ENCODE results near the gene OR51I2. TPM values are rescaled to one million over a fixed set of nuclear protein-coding genes. Genes with fewer than 3 reads are reported as not detected.

The OR51I2 gene
- total RNA-seq: not detected

GRCh38 chr11:5449023-5449422 lies at the start of gene OR51I2:
TSS of gene OR51I2 (plus strand) at chr11:5449323. CDS start at chr11:5453489, 4,166 bp downstream.
- no peak within 1 kb of the TSS for H3K4me3 ChIP-seq
- no peaks in the 10 kb centered on the region for H3K4me1 ChIP-seq
- no peaks in the 10 kb centered on the region for H3K36me3 ChIP-seq
- H3K27ac ChIP-seq: no peak within 1 kb of the TSS
- TF ChIP-seq CTCF (IDR thresholded peaks at IDR 0.05 in 4 of 5, conservative IDR thresholded peaks at IDR 0.05 in 1 of 5) (no peak), POLR2A (IDR thresholded peaks at IDR 0.05) (no peak)
- ATAC-seq (no peak), DNase-seq (no peak)
- intact Hi-C loops (cut with DNase I; ENCODE audit: low total_unique reads): no loop called here
- no peaks in the 10 kb centered on the region for H3K9me3 ChIP-seq
- H3K27me3 ChIP-seq: no peaks in the 10 kb centered on the region
- in situ Hi-C loops (cut with MboI; ENCODE audit: low sequenced_read_pairs in 4 of 4): no loop called here

GRCh38 chr11:5405173-5405572 lies 44.0 kb upstream of the OR51I2 start:
- Histone ChIP-seq H3K4me3 (no peak overlapping the region), H3K4me1 (no peaks in the 10 kb centered on the region), H3K27me3 (no peaks in the 10 kb centered on the region), H3K36me3 (no peaks in the 10 kb centered on the region), H3K27ac (no peak overlapping the region), H3K9me3 (no peaks in the 10 kb centered on the region)
- no peak for TF ChIP-seq CTCF (IDR thresholded peaks at IDR 0.05 in 4 of 5, conservative IDR thresholded peaks at IDR 0.05 in 1 of 5)
- TF ChIP-seq POLR2A (IDR thresholded peaks at IDR 0.05): no peak
- ATAC-seq: no peak
- no peak for DNase-seq
- in situ Hi-C loops (cut with MboI; ENCODE audit: low sequenced_read_pairs in 4 of 4) (no loop called here), intact Hi-C loops (cut with DNase I; ENCODE audit: low total_unique reads) (no loop called here)

GRCh38 chr11:5420993-5421392 lies 28.1 kb upstream of the OR51I2 start:
- no peak for ATAC-seq
- in situ Hi-C loops (cut with MboI; ENCODE audit: low sequenced_read_pairs in 4 of 4): no loop called here
- H3K9me3 ChIP-seq: no peaks in the 10 kb centered on the region
- H3K4me3 ChIP-seq: no peak overlapping the region
- DNase-seq: no peak
- TF ChIP-seq CTCF (IDR thresholded peaks at IDR 0.05 in 4 of 5, conservative IDR thresholded peaks at IDR 0.05 in 1 of 5): no peak
- no peak for TF ChIP-seq POLR2A (IDR thresholded peaks at IDR 0.05)
- no peak overlapping the region for H3K27ac ChIP-seq
- no peaks in the 10 kb centered on the region for H3K27me3 ChIP-seq
- intact Hi-C loops (cut with DNase I; ENCODE audit: low total_unique reads): no loop called here
- no peaks in the 10 kb centered on the region for H3K36me3 ChIP-seq
- no peaks in the 10 kb centered on the region for H3K4me1 ChIP-seq

- intact Hi-C loops (cut with DNase I; ENCODE audit: low total_unique reads) (no loop called here), in situ Hi-C loops (cut with MboI; ENCODE audit: low sequenced_read_pairs in 4 of 4) (no loop called here)
- Histone ChIP-seq H3K36me3 (no peaks in the 10 kb centered on the region), H3K4me3 (no peak within 1 kb of the TSS), H3K4me1 (no peaks in the 10 kb centered on the region), H3K9me3 (no peaks in the 10 kb centered on the region), H3K27ac (no peak within 1 kb of the TSS), H3K27me3 (no peaks in the 10 kb centered on the region)
- TF ChIP-seq CTCF (IDR thresholded peaks at IDR 0.05 in 4 of 5, conservative IDR thresholded peaks at IDR 0.05 in 1 of 5) (no peak), POLR2A (IDR thresholded peaks at IDR 0.05) (no peak)
- DNase-seq (no peak), ATAC-seq (no peak)
Observed at GRCh38 chr11:5421811-5422210, 27.3 kb upstream of the OR51I2 start, which contains the start of gene OR51Q1. TSS of gene OR51Q1 (plus strand) at chr11:5422111. CDS start at chr11:5422201, 90 bp downstream.

GRCh38 chr11:5423131-5423530 lies 26.0 kb upstream of the OR51I2 start:
- no peaks in the 10 kb centered on the region for H3K36me3 ChIP-seq

More at GRCh38 chr11:5423131-5423530, 26.0 kb upstream of the OR51I2 start:
- H3K9me3 ChIP-seq: no peaks in the 10 kb centered on the region
- H3K4me1 ChIP-seq: no peaks in the 10 kb centered on the region
- H3K27me3 ChIP-seq: no peaks in the 10 kb centered on the region
- no peak for DNase-seq
- no peak overlapping the region for H3K27ac ChIP-seq
- TF ChIP-seq CTCF (IDR thresholded peaks at IDR 0.05 in 4 of 5, conservative IDR thresholded peaks at IDR 0.05 in 1 of 5): no peak
- no peak for TF ChIP-seq POLR2A (IDR thresholded peaks at IDR 0.05)
- intact Hi-C loops (cut with DNase I; ENCODE audit: low total_unique reads) (no loop called here), in situ Hi-C loops (cut with MboI; ENCODE audit: low sequenced_read_pairs in 4 of 4) (no loop called here)
- no peak overlapping the region for H3K4me3 ChIP-seq
- ATAC-seq: no peak
